ENCODE measurements around the gene EBNA1BP2. TPM values are rescaled to one million over a fixed set of nuclear protein-coding genes. Genes with fewer than 3 reads are reported as not detected.

Gene EBNA1BP2
- total and polyA plus RNA-seq, 2 of the 13 experiments (the other 11 are each of a cell fraction or from before 2014, with no cell fraction given): 27.1 to 102 TPM

GRCh38 chr1:43171876-43172526 is at the start of gene EBNA1BP2, which contains the start of gene CFAP57 (continued):
- TF ChIP-seq SNAPC4 (CRISPR knock-in tag; IDR thresholded peaks at IDR 0.05): no peak
- no peak for TF ChIP-seq FOXA1 (IDR thresholded peaks at IDR 0.05)
- no peak for TF ChIP-seq FOXA1 (CRISPR knock-in tag; IDR thresholded peaks at IDR 0.05)
- 0 out of 2 replicates have a peak, but pooled peaks have one; percentile 31 for TF ChIP-seq ZNF709 (CRISPR knock-in tag; IDR thresholded peaks at IDR 0.05)
- no peak for TF ChIP-seq NCOA5 (CRISPR knock-in tag; IDR thresholded peaks at IDR 0.05)
- TF ChIP-seq ZFP36L2 (CRISPR knock-in tag; IDR thresholded peaks at IDR 0.05): no peak
- TF ChIP-seq RBM22 (optimal IDR thresholded peaks at IDR 0.05; ENCODE audit: low read length): peak; percentile 96
- peak; percentile 41 for TF ChIP-seq HOXA3 (CRISPR knock-in tag; IDR thresholded peaks at IDR 0.05)
- TF ChIP-seq CEBPZ (IDR thresholded peaks at IDR 0.05; ENCODE audit: low read length): no peak
- no peak for TF ChIP-seq ZNF570 (CRISPR knock-in tag; IDR thresholded peaks at IDR 0.05; ENCODE audit: borderline replicate concordance)
- no peak for TF ChIP-seq ZNF646 (CRISPR knock-in tag; IDR thresholded peaks at IDR 0.05)
- TF ChIP-seq RNF219 (CRISPR knock-in tag; IDR thresholded peaks at IDR 0.05): no peak
